Stimulated activated CD8-positive, alpha-beta memory T cell treated with anti-CD3 and anti-CD28 coated beads, Interleukin-4, amount 100 ng/mL, for 48 hours (primary cell): ENCODE results near the gene RPL7L1.
A peak's percentile ranks its signal among the peaks of the same experiment; 100 is the strongest.
"Not testable (repeated sequence)": the region's sequence is repeated elsewhere in the genome, so short reads cannot be mapped to it uniquely, and the experiment has no call there.

Experiments
- DNase-seq: peaks from one replicate; pipeline ENCODE4 v3.0.0-alpha.2; 2020

RPL7L1 gene

GRCh38 chr6:42894041-42894828, 14.8 kb downstream of the RPL7L1 start:
- not testable (repeated sequence) for DNase-seq

- DNase-seq: no peak
These were observed 16.8 kb downstream of the RPL7L1 start for GRCh38 chr6:42896178-42896719.

- DNase-seq: peak; percentile 86
These were observed 19.5 kb downstream of the RPL7L1 start for GRCh38 chr6:42898891-42899361.

- no peak for DNase-seq
These were observed 20.5 kb downstream of the RPL7L1 start for GRCh38 chr6:42899871-42900270.

GRCh38 chr6:42901538-42901957, 22.1 kb downstream of the RPL7L1 start:
- DNase-seq: peak; percentile 73

GRCh38 chr6:42902429-42903263, 23.2 kb downstream of the RPL7L1 start:
- DNase-seq: not testable (repeated sequence)

GRCh38 chr6:42904467-42904866, 25.1 kb downstream of the RPL7L1 start:
- DNase-seq: no peak

- DNase-seq: no peak
These were observed 27.9 kb downstream of the RPL7L1 start for GRCh38 chr6:42907336-42907735.

GRCh38 chr6:42909835-42910234, 30.4 kb downstream of the RPL7L1 start:
- no peak for DNase-seq

GRCh38 chr6:42911171-42912021, 32.0 kb downstream of the RPL7L1 start:
- no peak for DNase-seq

GRCh38 chr6:42914546-42914945, 35.1 kb downstream of the RPL7L1 start:
- no peak for DNase-seq

- no peak for DNase-seq
These were observed 36.3 kb downstream of the RPL7L1 start, which contains the start of gene PTCRA for GRCh38 chr6:42915732-42916131. PTCRA (plus strand) TSS chr6:42916053; CDS start chr6:42916070, 17 bp downstream.

GRCh38 chr6:42916288-42916687, 36.9 kb downstream of the RPL7L1 start:
- no peak for DNase-seq

- DNase-seq: no peak
These were observed 42.4 kb downstream of the RPL7L1 start for GRCh38 chr6:42921801-42922200.

- DNase-seq: no peak
These were observed 44.2 kb downstream of the RPL7L1 start for GRCh38 chr6:42923666-42924065.

GRCh38 chr6:42925248-42925857, 45.9 kb downstream of the RPL7L1 start:
- DNase-seq: no peak

- peak; percentile 95 for DNase-seq
These were observed 49.8 kb downstream of the RPL7L1 start, which contains the start of gene CNPY3 for GRCh38 chr6:42928986-42929820. CNPY3 (plus strand) TSS chr6:42929480; CDS start chr6:42929571, 91 bp downstream.

- peak; percentile 76 for DNase-seq
These were observed 50.5 kb downstream of the RPL7L1 start for GRCh38 chr6:42929821-42930360.

- DNase-seq: no peak
These were observed 53.0 kb downstream of the RPL7L1 start for GRCh38 chr6:42932412-42932811.

GRCh38 chr6:42933205-42933604, 53.8 kb downstream of the RPL7L1 start:
- no peak for DNase-seq

- DNase-seq: no peak
These were observed 55.9 kb downstream of the RPL7L1 start for GRCh38 chr6:42935322-42935721.
